NCI-H187 (cell line): ENCODE measurements around the gene PRKG1.
"Not testable (repeated sequence)": the region's sequence is repeated elsewhere in the genome, so short reads cannot be mapped to it uniquely, and the experiment has no call there.

Experiments
- DNase-seq, 2 experiments: peaks; one replicate each; lab custom pipeline; 2025; lab: John Stamatoyannopoulos, UW

Gene PRKG1

GRCh38 chr10:51700228-51700817 is 626.0 kb downstream of the PRKG1 start:
- no peak for DNase-seq

DNA sequence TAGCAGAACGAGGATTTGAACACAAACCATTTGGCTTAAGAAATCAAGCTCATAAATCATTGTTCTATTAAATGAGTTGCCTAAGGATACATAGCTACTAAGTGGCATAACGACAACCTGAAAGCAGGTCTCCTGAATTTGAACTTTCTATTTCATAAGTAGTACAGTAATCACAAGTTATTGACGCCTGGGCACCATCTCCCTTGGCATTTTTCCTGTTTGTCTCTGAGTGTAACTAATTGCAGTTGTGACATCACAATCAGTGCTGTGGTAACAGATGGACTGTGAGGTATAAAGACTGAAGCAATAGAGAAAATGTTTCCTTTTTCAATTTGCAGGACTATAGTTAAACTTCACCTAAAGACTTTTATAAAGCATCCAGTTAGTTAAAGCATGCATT is 631.5 kb downstream of the PRKG1 start:
- no peak for DNase-seq

DNA sequence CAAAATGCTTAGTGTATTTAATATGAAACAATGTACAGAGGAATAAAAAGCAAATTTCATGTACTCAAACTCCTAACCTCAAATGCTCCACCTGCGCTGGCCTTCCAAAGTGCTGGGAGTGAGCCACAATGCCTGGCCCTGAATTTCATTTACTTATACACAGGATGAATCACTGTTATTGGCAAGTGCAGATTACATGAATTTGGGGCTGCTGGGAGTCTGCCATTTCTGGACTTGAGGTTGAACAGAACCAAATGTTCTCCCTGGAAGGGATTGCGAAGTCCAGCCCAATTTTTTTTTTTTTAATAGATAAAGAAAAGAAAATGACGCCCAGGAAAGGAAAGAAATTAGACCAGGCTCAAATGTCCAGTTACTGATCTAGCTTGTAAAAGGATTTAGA is 631.9 kb downstream of the PRKG1 start:
- no peak for DNase-seq

DNA sequence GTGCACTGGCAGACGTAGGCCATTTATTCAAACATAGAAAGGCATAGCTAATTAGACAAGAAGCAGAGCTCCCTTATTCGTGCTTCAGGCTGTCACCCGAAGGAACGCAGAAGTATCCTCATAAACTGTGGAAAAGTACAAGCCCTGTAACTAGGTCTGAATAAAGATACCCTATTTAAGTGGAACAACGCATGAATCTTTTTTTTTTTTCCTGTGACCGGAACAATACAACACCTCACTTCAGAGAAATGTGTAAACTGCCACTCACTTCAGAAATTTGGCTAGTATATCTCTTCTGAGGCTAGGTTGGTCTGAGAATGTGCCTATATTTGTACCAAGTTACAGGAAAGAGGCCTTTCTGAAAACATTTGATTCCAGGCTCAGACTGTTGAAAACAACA is 633.1 kb downstream of the PRKG1 start:
- DNase-seq: no peak

- DNase-seq: no peak
These were observed 633.6 kb downstream of the PRKG1 start for GRCh38 chr10:51707821-51708424.

DNA sequence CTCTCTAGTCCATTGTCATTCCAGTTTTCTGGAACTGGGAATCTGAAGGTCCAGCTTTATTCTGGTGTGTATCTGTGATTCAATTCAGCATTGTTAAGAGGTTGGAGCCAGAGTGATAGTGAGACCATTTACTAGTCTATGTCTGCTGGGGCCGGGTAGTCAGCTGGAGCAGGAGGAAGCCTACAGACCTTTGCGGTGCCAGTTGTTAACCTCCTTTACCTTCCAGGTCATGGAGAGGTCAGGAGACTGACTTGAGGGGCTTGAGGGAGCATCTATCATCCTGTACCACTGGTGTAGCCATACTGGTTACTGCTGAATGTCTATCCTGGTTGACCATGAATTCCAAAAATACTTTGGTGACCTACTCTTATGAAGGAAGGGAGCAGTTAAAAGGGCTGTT is 634.3 kb downstream of the PRKG1 start:
- no peak for DNase-seq

GRCh38 chr10:51709324-51709972 is 635.2 kb downstream of the PRKG1 start:
- DNase-seq: no peak

DNA sequence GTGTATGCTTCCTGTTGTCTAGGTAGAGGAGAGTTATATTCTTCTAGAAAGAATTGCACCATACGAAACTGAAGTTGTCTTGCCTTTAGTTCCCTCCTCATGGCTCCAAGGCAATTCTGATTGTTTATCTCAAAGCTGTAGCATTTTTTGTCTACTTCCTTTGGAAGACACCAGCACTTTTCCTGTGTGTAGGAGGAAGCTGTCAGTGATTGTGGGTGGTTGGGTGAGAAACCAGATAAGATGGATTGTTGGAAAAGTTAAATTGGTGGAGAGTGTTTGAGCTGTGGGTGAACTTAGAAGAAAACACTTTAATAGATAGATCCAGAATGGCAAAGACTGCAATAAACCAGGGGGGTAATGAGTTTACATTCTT is 637.2 kb downstream of the PRKG1 start:
- no peak for DNase-seq

GRCh38 chr10:51716981-51717380 is 642.7 kb downstream of the PRKG1 start:
- no peak for DNase-seq

- no peak for DNase-seq
These were observed 644.6 kb downstream of the PRKG1 start for GRCh38 chr10:51718804-51719291.

DNA sequence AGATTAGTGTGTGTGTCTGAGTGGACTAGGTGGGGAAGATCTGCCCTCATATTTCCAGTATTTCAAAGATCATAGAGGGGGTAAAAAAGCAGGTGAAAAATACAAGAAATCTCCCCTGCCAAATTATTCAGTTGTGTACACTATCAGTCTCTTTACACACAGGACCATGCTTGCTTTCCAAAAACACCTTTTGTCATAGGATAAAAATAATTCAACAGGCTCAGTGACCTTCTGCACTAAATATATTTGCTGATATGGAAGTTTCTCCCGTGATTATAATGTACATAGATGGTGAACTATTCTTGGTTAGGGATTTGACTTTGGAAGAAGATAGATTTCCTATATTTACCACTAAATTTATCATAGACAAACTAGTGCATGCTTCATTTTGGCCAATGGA is 649.8 kb downstream of the PRKG1 start:
- no peak for DNase-seq

DNA sequence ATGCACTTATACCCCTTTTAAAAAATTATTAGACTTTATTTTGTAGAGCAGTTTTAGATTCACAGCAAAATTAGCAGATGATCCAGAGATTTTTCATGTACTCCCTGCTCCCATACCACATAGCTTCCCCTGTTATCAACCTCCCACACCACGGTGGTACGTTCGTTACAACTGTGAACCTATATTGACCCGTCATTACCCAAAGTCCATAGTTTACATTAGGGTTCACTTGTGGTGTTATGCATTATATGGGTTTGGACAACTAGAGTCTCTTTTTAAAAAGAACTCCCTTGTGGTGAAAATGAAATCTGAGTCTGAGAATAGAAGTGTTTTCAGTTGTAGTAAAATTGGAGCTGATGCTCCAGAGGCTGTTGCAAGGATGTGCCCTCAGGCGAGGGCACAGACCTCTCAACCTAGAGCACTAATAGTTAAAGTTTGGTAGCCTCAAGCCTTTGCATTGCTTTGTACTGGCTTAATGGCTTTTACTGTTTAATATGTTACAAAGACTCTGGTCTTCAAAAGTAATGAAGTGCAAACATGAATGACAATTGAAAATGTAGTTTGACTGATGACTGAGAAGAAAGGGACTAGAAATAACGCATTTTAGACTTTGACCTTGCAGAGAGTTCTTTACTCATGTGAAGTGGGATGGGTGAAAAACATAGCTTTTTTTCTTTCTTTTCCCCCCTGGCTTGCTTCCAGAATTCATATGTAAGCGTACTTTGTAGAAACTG is 655.7 kb downstream of the PRKG1 start:
- no peak for DNase-seq

DNA sequence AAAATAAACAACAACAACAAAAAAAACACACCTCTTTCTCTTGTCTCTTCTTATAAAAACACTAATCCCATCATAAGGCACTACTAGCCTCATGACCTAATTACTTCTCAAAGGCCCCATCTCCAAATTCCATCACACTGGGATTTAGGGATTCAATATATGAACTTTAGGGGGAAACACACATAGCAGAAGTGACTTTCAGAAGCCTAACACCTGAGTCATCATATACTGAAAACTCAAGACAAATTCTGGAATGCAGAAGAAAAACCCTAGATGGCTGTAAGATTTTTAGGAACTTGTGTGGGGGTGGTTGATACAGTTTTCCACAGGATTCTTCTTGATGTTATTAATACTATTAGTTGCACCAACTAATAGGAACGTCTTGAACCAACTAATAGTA is 658.8 kb downstream of the PRKG1 start:
- no peak for DNase-seq

DNA sequence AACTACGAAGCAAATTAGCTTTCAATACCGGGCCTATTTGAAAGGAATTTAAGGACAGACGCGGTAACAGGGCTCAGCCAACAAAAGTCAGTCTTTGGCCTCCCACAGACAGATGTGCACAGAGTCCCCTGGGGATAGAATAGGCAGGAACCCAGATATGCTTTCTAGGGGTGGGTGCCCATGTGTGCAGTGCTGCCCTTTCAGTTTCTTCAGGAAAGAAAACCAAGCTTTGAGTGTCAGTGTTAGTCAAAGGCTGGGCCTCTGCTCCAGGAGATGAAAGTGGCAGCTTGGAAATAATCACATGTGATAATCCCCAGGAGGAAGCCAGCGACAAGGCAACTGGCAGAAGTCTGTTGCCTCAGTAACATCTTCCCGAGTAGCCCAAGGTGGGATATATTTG is 668.9 kb downstream of the PRKG1 start:
- DNase-seq: no peak

DNA sequence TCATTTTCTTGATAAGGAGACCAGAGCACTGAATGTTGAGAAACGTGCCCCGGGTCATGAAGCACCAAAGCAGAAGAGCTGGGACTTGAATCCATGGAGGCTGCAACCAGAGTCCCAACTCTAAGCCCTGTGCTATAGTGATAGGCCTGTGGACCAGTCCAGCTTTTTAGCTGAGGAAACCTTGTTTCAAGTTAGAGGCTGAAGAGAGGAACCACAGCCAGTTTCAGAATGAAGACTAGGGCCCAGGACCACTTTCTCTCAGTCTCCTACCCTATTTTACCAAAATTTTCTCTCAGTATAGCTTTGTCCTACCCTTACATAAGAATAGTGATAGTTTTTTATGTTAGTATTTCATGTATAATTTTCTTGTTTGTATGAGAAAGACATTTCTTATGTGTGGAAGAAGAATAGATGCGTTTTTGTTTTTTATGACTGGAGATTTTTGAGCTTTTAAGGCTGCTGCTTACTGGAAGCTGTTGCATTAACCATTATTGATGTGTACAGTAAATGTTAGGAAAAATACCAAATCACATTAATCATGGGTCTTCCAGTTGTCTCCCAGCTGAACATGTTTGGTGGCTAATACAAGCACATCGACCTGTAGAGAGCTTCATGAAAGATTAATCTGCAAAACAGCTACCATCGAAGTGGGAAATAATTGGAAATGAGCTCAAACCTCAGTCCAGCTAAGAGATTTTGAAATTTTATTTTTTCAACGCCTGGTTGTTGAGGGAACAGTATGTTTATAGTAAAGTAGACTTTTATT is 670.1 kb downstream of the PRKG1 start:
- no peak for DNase-seq

DNA sequence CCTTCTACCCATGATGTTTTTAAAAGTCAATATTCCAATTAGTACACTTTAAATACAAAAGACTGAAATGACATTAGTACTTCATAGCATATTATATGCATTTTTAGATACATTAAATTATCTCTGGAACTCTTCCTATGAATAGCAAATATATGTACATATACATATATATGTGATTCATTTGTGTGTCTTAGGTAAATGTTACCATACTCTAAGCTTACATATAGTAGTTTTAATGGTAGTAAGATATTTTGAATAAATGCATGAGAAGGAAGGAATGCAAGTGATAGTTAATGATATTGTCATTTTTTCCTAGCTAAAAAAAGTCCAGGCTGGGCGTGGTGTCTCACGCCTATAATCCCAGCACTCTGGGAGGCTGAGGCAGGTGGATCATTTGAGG is 671.1 kb downstream of the PRKG1 start:
- DNase-seq: no peak

DNA sequence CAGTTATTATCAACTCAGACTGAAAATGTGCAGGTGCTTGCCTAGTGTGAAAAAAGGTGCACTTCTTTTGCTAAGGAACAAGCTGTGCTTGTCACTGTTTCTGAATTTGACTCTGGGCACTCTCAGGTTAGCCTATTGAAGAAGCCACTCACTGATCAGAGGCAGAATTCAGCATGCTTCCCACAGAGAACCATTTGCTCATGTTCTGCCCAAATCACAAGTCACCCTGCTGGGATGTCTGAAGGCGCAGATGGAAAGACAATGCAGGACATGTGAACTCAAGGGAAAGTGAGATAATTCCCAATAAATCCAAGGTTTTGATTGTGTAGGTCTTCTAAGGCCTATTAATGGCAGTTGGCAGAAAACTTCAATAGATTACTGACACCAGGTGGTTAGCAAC is 672.9 kb downstream of the PRKG1 start:
- no peak for DNase-seq

- DNase-seq: no peak
These were observed 674.7 kb downstream of the PRKG1 start for GRCh38 chr10:51748959-51749358.

DNA sequence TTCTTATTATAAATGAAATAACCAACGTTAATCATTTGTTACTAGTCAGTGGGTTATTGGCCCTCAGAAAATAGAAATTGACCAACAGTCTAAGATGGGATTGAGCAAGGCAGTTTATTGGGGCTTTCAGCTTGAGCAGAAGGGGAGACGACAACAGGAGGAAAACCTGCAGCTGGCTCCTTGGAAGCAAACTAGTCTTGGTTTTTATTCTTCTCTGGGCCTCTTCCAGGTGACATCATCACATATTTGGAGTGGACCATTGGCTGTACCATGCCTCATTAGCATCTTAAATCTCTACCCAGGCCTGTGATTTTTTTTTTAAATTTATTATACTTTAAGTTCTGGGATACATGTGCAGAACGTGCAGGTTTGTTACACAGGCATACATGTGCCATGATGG is 684.1 kb downstream of the PRKG1 start:
- no peak for DNase-seq

GRCh38 chr10:51758838-51759237 is 684.6 kb downstream of the PRKG1 start:
- DNase-seq: not testable (repeated sequence)

GRCh38 chr10:51759896-51760534 is 685.7 kb downstream of the PRKG1 start:
- no peak for DNase-seq
